OCI-LY7 (cell line): ENCODE results near the gene TBX5. TPM values are rescaled to one million over a fixed set of nuclear protein-coding genes. Genes with fewer than 3 reads are reported as not detected.

ENCODE experiments used
- BruUV-seq: library from RNA; stranded (reverse); fragments of 400-500 nt; replicated peaks from 2 replicates; lab custom pipeline; 2021; lab: Mats Ljungman, UMichigan
- CTCF ChIA-PET: fragments of 300-600 bp; sonication (Branson Sonifier 250); formaldehyde crosslinking; loops from one replicate; lab custom pipeline; 2022; ENCODE audit warnings: antibody characterized with exemption; ENCODE audit not compliant: unreplicated experiment; lab: Charles Lee
- POLR2A ChIA-PET: fragments of 300-600 bp; sonication (Branson Sonifier 250); formaldehyde crosslinking; loops from one replicate; lab custom pipeline; 2022; ENCODE audit warnings: antibody characterized with exemption; lab: Charles Lee
- DNase-seq: peaks from one replicate; pipeline ENCODE4 v3.0.0-alpha.2; 2015; ENCODE audit warnings: low spot score
- H2AFZ ChIP-seq: fragments of 200-600 bp; sonication (generic), shearing (Covaris generic); 2 replicates; pipeline ENCODE4 v1.6.1; 2014; ENCODE audit warnings: mild to moderate bottlenecking, antibody characterized with exemption, low read length, moderate library complexity
- H3K27ac ChIP-seq: fragments of 200-600 bp; sonication (generic); 2 replicates; pipeline ENCODE4 v1.5.1; 2014; ENCODE audit warnings: mixed run types, low read depth, mild to moderate bottlenecking, moderate library complexity, low read length, inconsistent platforms; ENCODE audit not compliant: poor library complexity, severe bottlenecking
- H3K36me3 ChIP-seq: fragments of 200-600 bp; sonication (generic); 2 replicates; pipeline ENCODE4 v1.6.1; 2014; ENCODE audit warnings: mild to moderate bottlenecking, antibody characterized with exemption, low read length, moderate library complexity, mixed read lengths; ENCODE audit not compliant: insufficient read depth
- H3K4me1 ChIP-seq: fragments of 200-600 bp; sonication (generic); 2 replicates; pipeline ENCODE4 v1.5.1; 2014; ENCODE audit warnings: mild to moderate bottlenecking, low read length; ENCODE audit not compliant: insufficient read depth, poor library complexity, severe bottlenecking
- H3K4me2 ChIP-seq: fragments of 200-600 bp; sonication (generic); 2 replicates; pipeline ENCODE4 v1.6.1; 2014; ENCODE audit warnings: mild to moderate bottlenecking, low read length
- H3K4me3 ChIP-seq: fragments of 200-600 bp; sonication (generic); 2 replicates; pipeline ENCODE4 v1.5.1; 2014; ENCODE audit warnings: mild to moderate bottlenecking, low read depth, low read length; ENCODE audit not compliant: poor library complexity, severe bottlenecking
- H3K79me2 ChIP-seq: fragments of 200-600 bp; sonication (generic); 2 replicates; pipeline ENCODE4 v1.6.1; 2016; ENCODE audit warnings: low read depth, mild to moderate bottlenecking, low read length, moderate library complexity, mixed read lengths; ENCODE audit not compliant: insufficient read depth
- H3K9me2 ChIP-seq: fragments of 200-600 bp; sonication (generic); 2 replicates; pipeline ENCODE4 v1.6.1; 2016; ENCODE audit warnings: mild to moderate bottlenecking, low read length, mixed read lengths; ENCODE audit not compliant: insufficient read depth
- H3K9me3 ChIP-seq: fragments of 200-600 bp; sonication (generic); 2 replicates; pipeline ENCODE4 v1.6.1; 2014; ENCODE audit warnings: mild to moderate bottlenecking, mixed run types, low read length, mixed read lengths
- H4K20me1 ChIP-seq: fragments of 200-600 bp; sonication (generic); 2 replicates; pipeline ENCODE4 v1.6.1; 2014; ENCODE audit warnings: mild to moderate bottlenecking, antibody characterized with exemption, low read length, moderate library complexity, mixed read lengths; ENCODE audit not compliant: insufficient read depth
- EZH2phosphoT487 ChIP-seq: fragments of 200-600 bp; sonication (generic); IDR thresholded peaks from 2 replicates; pipeline ENCODE4 v1.6.1; 2018; ENCODE audit warnings: low read depth, borderline replicate concordance, mild to moderate bottlenecking, mixed run types, antibody characterized with exemption, low read length, moderate library complexity, mixed read lengths
- intact Hi-C: fragments of 100-400 bp; cut with micrococcal nuclease; formaldehyde crosslinking; loops from one replicate; pipeline ENCODE4 v1.10.0; 2022; ENCODE audit not compliant: unreplicated experiment
- total RNA-seq, 2 experiments: library from RNA; depleted of rRNA in 1 of 2; stranded (reverse); fragments of >200 nt in 1 of 2; shearing (Covaris generic) in 1 of 2; gene quantifications; 2 replicates each; pipeline ENCODE4 v1.2.3, GENCODE V29; 2014 to 2022
- TF ChIP-seq, protein P1 (sequence below): fragments of 200-600 bp; sonication (generic); conservative IDR thresholded peaks from 2 replicates; pipeline ENCODE4 v1.5.1; 2014; ENCODE audit warnings: mild to moderate bottlenecking, antibody characterized with exemption, low read length, moderate library complexity, mixed read lengths

Gene TBX5
- total RNA-seq, 2 experiments from 2014 or later: not detected

DNA sequence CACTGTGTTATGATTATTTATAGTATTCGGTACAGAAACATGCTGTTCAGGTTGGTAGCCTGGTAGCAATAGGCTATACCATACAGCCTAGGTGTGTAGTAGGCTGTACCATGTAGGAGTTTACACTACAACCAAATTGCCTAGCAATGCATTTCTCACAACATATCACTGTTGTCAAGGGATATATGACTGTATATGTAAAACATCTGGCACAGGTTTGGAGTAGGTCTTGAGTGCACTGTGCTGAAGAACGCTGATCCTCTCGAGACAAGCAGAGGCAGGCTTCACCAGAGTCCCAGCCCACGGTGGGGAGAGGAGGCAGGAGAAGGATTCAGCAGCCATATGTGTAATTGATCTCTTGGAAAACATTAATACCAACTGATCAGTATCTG is 15.0 kb upstream of the TBX5 start:
- Histone ChIP-seq H3K36me3 (no peaks in the 10 kb centered on the region), H3K4me3 (no peak overlapping the region), H3K27ac (no peak overlapping the region), H3K9me2 (no peaks in the 10 kb centered on the region), H3K9me3 (no peaks in the 10 kb centered on the region), H4K20me1 (no peaks in the 10 kb centered on the region), H3K4me1 (no peaks in the 10 kb centered on the region), H3K79me2 (no peaks in the 10 kb centered on the region), H3K4me2 (no peak overlapping the region), H2AFZ (no peak overlapping the region)
- intact Hi-C loops: no loop called here
- POLR2A ChIA-PET: no interaction called here
- no TSS peak for BruUV-seq
- TF ChIP-seq, protein P1, sequence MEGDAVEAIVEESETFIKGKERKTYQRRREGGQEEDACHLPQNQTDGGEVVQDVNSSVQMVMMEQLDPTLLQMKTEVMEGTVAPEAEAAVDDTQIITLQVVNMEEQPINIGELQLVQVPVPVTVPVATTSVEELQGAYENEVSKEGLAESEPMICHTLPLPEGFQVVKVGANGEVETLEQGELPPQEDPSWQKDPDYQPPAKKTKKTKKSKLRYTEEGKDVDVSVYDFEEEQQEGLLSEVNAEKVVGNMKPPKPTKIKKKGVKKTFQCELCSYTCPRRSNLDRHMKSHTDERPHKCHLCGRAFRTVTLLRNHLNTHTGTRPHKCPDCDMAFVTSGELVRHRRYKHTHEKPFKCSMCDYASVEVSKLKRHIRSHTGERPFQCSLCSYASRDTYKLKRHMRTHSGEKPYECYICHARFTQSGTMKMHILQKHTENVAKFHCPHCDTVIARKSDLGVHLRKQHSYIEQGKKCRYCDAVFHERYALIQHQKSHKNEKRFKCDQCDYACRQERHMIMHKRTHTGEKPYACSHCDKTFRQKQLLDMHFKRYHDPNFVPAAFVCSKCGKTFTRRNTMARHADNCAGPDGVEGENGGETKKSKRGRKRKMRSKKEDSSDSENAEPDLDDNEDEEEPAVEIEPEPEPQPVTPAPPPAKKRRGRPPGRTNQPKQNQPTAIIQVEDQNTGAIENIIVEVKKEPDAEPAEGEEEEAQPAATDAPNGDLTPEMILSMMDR: no peak
- TF ChIP-seq EZH2phosphoT487: no peak
- CTCF ChIA-PET: no interaction called here
- no peak for DNase-seq

DNA sequence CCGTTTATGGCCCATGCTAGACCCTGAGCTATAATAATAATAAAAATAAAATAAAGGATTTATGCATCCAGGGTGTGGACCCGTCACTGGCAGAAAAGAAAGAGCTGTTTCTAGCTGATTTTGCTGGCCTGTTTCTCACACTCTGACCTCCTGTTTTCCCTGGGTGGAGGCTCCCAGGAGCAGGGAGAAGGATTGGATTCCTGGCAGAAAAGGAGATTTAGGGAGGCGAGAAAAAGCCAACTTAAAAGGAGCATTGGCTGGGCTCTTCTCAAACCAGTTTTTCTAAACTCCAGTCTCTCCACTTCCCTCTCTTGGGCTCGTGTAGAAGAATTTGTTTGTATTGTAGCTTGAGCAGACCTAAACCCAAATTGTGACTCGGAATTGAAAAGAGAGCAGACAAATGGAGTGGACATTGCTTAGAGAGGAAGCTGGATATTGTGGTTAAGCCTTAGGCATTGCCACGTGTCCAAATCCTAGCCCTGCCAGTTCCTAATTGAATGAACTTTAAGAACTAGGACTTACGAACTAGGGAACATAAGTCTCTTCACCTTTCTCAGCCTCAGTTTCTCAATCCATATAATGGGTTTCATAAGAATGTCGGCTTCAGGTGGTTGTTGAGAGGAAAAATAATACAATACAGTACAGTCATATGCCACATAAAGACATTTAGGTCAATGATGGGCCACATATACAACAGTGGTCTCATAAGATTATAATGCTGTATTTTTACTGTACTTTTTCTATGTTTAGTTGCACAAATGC is 14.4 kb upstream of the TBX5 start:
- no peak overlapping the region for H3K27ac ChIP-seq
- H2AFZ ChIP-seq: no peak overlapping the region
- no peaks in the 10 kb centered on the region for H3K9me3 ChIP-seq
- no peak overlapping the region for H3K4me2 ChIP-seq
- no peaks in the 10 kb centered on the region for H3K36me3 ChIP-seq
- TF ChIP-seq EZH2phosphoT487: no peak
- TF ChIP-seq, protein P1: no peak
- no peak overlapping the region for H3K4me3 ChIP-seq
- no peaks in the 10 kb centered on the region for H3K79me2 ChIP-seq
- H3K4me1 ChIP-seq: no peaks in the 10 kb centered on the region
- no peaks in the 10 kb centered on the region for H4K20me1 ChIP-seq
- CTCF ChIA-PET: no interaction called here
- BruUV-seq: no TSS peak
- no peak for DNase-seq
- POLR2A ChIA-PET: no interaction called here
- intact Hi-C loops: no loop called here
- no peaks in the 10 kb centered on the region for H3K9me2 ChIP-seq

DNA sequence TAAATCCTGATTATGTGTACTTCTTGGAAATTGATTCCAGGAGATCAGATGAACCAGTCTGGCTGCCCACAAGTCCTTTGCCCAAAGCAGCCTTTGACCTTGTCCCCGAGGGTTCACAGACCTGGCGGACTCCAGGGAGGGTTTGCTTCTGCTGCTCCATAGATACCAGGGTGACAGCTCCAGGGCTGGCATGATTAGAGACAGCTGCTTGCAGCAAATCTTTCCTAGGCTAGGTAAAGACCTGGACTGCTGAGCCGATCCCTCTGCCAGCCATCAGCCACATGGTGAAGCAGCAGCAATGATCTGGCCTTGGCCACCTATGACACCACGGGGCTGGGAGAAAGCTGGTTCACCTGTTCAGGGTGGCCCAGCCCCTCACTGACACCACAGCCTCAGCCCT is 10.1 kb upstream of the TBX5 start:
- ChIA-PET CTCF (no interaction called here), POLR2A (interaction anchor here (0.6 kb wide), 1 partner anchor 103 kb away, joined by 5 read pairs; no protein-coding TSS in a partner anchor)
- H3K27ac ChIP-seq: no peak overlapping the region
- no peaks in the 10 kb centered on the region for H3K36me3 ChIP-seq
- intact Hi-C loops: no loop called here
- no peak overlapping the region for H3K4me3 ChIP-seq
- H3K4me2 ChIP-seq: no peak overlapping the region
- DNase-seq: no peak
- H3K9me2 ChIP-seq: no peaks in the 10 kb centered on the region
- BruUV-seq: no TSS peak
- no peaks in the 10 kb centered on the region for H3K9me3 ChIP-seq
- H2AFZ ChIP-seq: no peak overlapping the region
- TF ChIP-seq, protein P1: no peak
- TF ChIP-seq EZH2phosphoT487: no peak
- H3K79me2 ChIP-seq: no peaks in the 10 kb centered on the region
- H4K20me1 ChIP-seq: no peaks in the 10 kb centered on the region
- H3K4me1 ChIP-seq: no peaks in the 10 kb centered on the region
